CD4-positive, CD25-positive, alpha-beta regulatory T cell (primary cell): ENCODE results near the gene ARSB. TPM values are rescaled to one million over a fixed set of nuclear protein-coding genes. Genes with fewer than 3 reads are reported as not detected.

Experiments used
- ATAC-seq, 2 donors: fragments of 150-1000 bp; cut with Tn5 transposase; one replicate each; pipeline ENCODE4 v1.10.0; 2021; ENCODE audit warnings: low read depth in 2 of 2, moderate number of reproducible peaks in 2 of 2, moderate library complexity in 1 of 2
- DNase-seq, 3 donors: peaks; one replicate each; pipeline versions ENCODE4 v3.0.0 to v3.0.0-alpha.2; 2012 to 2022; ENCODE audit warnings: mixed read lengths in 1 of 3
- H3K27ac ChIP-seq: one replicate; pipeline ENCODE4 v1.7.0; 2013; ENCODE audit warnings: mild to moderate bottlenecking, low read length; ENCODE audit not compliant: insufficient read depth, poor library complexity, severe bottlenecking
- H3K27me3 ChIP-seq: one replicate; pipeline ENCODE4 v1.7.0; 2013; ENCODE audit warnings: low read length; ENCODE audit not compliant: control insufficient read depth, insufficient read depth
- H3K36me3 ChIP-seq: one replicate; pipeline ENCODE4 v1.7.0; 2013; ENCODE audit warnings: mild to moderate bottlenecking, low read length, moderate library complexity; ENCODE audit not compliant: control insufficient read depth, insufficient read depth
- H3K4me1 ChIP-seq: 2 replicates; pipeline ENCODE4 v1.7.0; 2013; ENCODE audit warnings: mild to moderate bottlenecking, low read length; ENCODE audit not compliant: insufficient read depth, control insufficient read depth, poor library complexity, severe bottlenecking
- H3K4me3 ChIP-seq: one replicate; pipeline ENCODE4 v1.7.0; 2013; ENCODE audit warnings: low read depth, mild to moderate bottlenecking, low read length, moderate library complexity
- H3K9me3 ChIP-seq, 2 experiments: 1 replicate in 1 of 2; 2 replicates in 1 of 2; pipeline ENCODE4 v1.7.0; 2013; ENCODE audit warnings: low read length in 2 of 2, mild to moderate bottlenecking in 1 of 2, moderate library complexity in 1 of 2; ENCODE audit not compliant: control insufficient read depth in 2 of 2
- H3K27ac Mint-ChIP-seq, 3 donors: one replicate each; pipeline ENCODE4 v1.8.0; 2020 to 2022; ENCODE audit warnings: mild to moderate bottlenecking in 3 of 3, mixed read lengths in 3 of 3, moderate library complexity in 2 of 3
- H3K27me3 Mint-ChIP-seq: one replicate; pipeline ENCODE4 v1.8.0; 2022; ENCODE audit warnings: mild to moderate bottlenecking, mixed read lengths
- H3K36me3 Mint-ChIP-seq: one replicate; pipeline ENCODE4 v1.8.0; 2020; ENCODE audit warnings: mixed read lengths
- H3K4me1 Mint-ChIP-seq, 4 donors: one replicate each; pipeline ENCODE4 v1.8.0; 2020 to 2022; ENCODE audit warnings: mixed read lengths in 4 of 4, mild to moderate bottlenecking in 1 of 4
- H3K4me3 Mint-ChIP-seq, 4 donors: one replicate each; pipeline ENCODE4 v1.8.0; 2020 to 2022; ENCODE audit warnings: mild to moderate bottlenecking in 4 of 4, mixed read lengths in 4 of 4, moderate library complexity in 3 of 4
- H3K9me3 Mint-ChIP-seq, 7 donors: one replicate each; pipeline ENCODE4 v1.8.0; 2020 to 2022; ENCODE audit warnings: mixed read lengths in 7 of 7, mild to moderate bottlenecking in 3 of 7, moderate library complexity in 2 of 7
- polyA plus RNA-seq, 4 donors: library from polyadenylated mRNA; unstranded; fragments of 300-500 nt; fragmentation: Illumina TruSeq; gene quantifications; one replicate each; pipeline ENCODE4 v1.2.3, GENCODE V29; 2021
- total RNA-seq: library from RNA; stranded (reverse); gene quantifications from one replicate; pipeline ENCODE4 v1.2.3, GENCODE V29; 2022

ARSB gene
- total and polyA plus RNA-seq, 5 donors from 2014 or later, result 3.4 to 6.5 (median 4.4) TPM

DNA sequence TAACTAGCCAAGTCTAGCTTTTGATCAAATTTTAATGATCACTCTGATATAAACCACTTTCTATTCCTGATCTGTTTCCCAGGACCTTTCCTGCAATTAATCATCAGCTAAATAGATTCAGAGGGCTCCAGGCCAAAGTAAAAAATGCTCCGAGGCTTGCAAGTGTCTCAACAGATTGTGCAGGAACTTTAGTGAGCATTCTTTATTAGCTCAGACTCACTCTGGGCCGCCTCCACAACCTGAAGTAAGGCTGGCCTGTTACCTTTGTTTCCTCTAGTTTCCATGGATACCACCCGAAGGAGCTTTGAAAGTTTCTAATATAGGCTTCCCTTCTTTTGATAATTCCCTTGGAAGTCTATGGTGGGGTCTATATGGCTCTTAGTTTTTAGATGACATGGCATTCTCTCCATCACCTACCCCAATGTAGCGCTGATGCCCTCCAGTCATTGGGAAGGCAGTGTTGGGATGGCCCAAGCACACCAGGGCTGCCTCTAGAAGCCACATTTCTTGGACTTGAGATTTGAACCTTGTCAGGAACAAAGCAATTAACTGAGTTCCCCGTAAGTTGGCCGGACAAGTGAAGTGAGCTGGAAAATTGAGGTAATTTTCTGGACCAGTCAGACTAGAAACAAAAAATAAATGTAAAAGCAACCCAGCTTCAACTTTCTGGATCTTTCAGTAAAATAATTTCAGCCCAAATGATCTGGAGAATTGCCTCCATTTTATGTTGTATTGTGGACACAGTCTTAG, 238.9 kb downstream of the ARSB start:
- no peaks in the 10 kb centered on the region for H3K36me3 ChIP-seq
- H3K27me3 ChIP-seq, result no peaks in the 10 kb centered on the region
- no peak overlapping the region for H3K4me3 ChIP-seq
- H3K36me3 Mint-ChIP-seq, result no peaks in the 10 kb centered on the region
- H3K4me1 Mint-ChIP-seq, result no peaks in the 10 kb centered on the region
- H3K27ac Mint-ChIP-seq, result no peak overlapping the region
- H3K4me3 Mint-ChIP-seq, result no peak overlapping the region
- no peaks in the 10 kb centered on the region for H3K9me3 ChIP-seq
- no peaks in the 10 kb centered on the region for H3K9me3 Mint-ChIP-seq
- peaks cover 22% of the 10 kb centered on the region for H3K27me3 Mint-ChIP-seq
- no peaks in the 10 kb centered on the region for H3K4me1 ChIP-seq
- ATAC-seq (no peak), DNase-seq (no peak)
- H3K27ac ChIP-seq, result no peak overlapping the region

DNA sequence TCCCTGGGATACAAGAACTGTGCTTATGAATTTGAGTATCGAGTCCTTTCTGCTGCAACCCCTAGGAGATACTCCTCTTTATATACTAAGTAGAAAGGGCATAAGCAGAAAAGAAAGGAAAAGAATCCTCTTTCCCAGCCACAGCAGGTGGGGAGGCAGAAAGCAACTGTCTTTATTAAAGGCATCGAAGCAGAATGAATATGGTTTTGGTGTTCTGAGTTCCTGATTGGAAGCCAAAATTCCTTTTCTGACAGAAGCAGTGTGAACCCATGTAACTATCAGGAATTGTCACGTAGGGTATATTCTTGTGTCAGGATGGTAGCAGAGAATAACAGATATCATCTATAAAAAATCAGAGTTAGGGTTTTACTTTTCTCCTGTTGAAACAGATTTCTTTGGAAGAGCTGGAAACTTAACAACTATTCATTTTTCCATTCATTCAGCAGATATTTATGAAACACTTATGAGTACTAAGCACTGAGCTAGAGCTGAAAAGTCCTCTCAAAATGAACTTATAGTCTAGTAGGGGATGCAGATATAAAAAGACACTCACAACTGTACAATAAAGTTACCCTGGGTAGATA, 240.1 kb downstream of the ARSB start:
- peaks cover 28% of the 10 kb centered on the region for H3K27me3 Mint-ChIP-seq
- H3K27ac Mint-ChIP-seq, result no peak overlapping the region
- H3K4me3 Mint-ChIP-seq, result no peak overlapping the region
- H3K36me3 Mint-ChIP-seq, result no peaks in the 10 kb centered on the region
- ATAC-seq (no peak), DNase-seq (no peak)
- Histone ChIP-seq H3K4me3 (no peak overlapping the region), H3K27ac (no peak overlapping the region), H3K27me3 (no peaks in the 10 kb centered on the region), H3K9me3 (no peaks in the 10 kb centered on the region), H3K4me1 (no peaks in the 10 kb centered on the region), H3K36me3 (no peaks in the 10 kb centered on the region)
- no peaks in the 10 kb centered on the region for H3K4me1 Mint-ChIP-seq
- no peaks in the 10 kb centered on the region for H3K9me3 Mint-ChIP-seq

DNA sequence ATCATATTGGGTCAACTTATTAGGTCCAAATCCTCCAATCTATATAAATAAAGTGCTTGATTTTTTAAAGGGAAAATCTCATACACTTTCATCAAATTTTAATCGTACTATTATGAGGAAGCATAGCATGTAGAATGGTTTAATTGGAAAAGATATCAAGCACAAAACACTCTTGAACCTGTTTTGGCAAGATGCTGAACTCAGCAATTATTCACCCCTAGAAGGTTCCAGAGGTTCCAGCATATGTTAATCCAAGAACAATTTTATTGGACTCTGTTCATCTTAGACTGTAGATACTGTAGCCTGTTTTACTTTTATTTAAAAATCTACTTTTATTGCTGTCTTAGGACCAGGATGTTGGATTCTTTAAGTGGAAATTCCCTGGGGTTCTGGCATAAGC, 244.1 kb downstream of the ARSB start:
- H3K27ac ChIP-seq, result no peak overlapping the region
- DNase-seq (no peak), ATAC-seq (no peak)
- Mint-ChIP-seq H3K9me3 (peaks cover 0 to 3% (median 0%) of the 10 kb centered on the region in 7 donors), H3K4me1 (no peaks in the 10 kb centered on the region), H3K27me3 (peaks cover 19% of the 10 kb centered on the region), H3K4me3 (no peak overlapping the region), H3K36me3 (no peaks in the 10 kb centered on the region), H3K27ac (no peak overlapping the region)
- no peaks in the 10 kb centered on the region for H3K27me3 ChIP-seq
- H3K9me3 ChIP-seq, result no peaks in the 10 kb centered on the region
- H3K36me3 ChIP-seq, result no peaks in the 10 kb centered on the region
- H3K4me1 ChIP-seq, result no peaks in the 10 kb centered on the region
- H3K4me3 ChIP-seq, result no peak overlapping the region

DNA sequence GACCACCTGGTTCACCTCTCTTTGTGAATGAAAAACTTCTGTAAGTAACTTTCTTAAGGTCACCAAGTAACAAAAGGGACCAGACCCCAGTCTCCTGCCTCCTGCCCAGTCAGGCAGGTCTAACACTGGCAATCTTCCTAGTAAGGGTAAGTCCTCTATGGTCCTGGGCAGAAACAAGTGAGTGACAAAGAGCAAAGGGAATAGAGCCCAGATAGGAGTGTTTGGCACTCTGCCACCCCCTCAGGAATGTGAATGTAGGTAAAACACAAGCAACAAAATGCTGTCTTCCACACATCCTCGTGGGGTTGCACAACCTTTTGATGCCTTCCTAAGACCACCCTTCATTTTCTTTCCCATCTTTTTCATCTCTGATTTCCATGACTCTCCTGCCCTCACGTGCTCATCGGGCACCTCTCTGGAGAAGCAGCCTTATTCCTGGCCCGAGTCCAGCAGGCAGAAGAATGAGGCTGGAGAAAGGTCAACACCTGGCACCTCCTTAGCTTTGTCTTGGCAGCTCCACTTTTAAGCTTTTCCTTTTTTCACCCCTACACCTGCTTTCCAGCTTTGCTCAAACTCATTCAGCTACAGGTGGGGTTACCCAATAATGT, 246.3 kb downstream of the ARSB start:
- no peak for ATAC-seq
- Mint-ChIP-seq H3K4me3 (no peak overlapping the region), H3K9me3 (peaks cover 0 to 3% (median 0%) of the 10 kb centered on the region in 7 donors), H3K27ac (no peak overlapping the region), H3K4me1 (no peaks in the 10 kb centered on the region), H3K27me3 (peaks cover 18% of the 10 kb centered on the region), H3K36me3 (no peaks in the 10 kb centered on the region)
- Histone ChIP-seq H3K4me1 (no peaks in the 10 kb centered on the region), H3K27me3 (no peaks in the 10 kb centered on the region), H3K27ac (no peak overlapping the region), H3K4me3 (no peak overlapping the region), H3K36me3 (no peaks in the 10 kb centered on the region), H3K9me3 (no peaks in the 10 kb centered on the region)
- no peak for DNase-seq

DNA sequence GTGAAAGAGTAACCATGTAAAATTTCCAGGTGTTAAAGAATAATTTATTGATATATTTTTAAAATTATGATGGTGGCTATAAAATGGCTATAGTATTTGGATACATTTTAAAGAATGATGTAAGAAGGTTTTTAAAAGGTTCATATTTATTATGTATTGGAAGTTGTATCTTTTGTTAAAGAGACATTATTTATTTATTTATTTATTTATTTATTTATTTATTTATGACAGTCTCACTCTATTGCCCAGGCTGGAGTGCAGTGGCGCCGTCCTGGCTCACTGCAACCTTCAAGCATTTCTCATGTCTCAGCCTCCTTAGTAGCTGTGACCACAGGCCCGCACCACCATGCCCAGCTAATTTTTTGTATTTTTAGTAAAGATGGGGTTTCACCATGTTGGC, 247.0 kb downstream of the ARSB start:
- H3K4me1 ChIP-seq, result no peaks in the 10 kb centered on the region
- ATAC-seq, result no peak
- no peaks in the 10 kb centered on the region for H3K36me3 ChIP-seq
- no peak overlapping the region for H3K27ac ChIP-seq
- no peak overlapping the region for H3K4me3 ChIP-seq
- Mint-ChIP-seq H3K27me3 (peaks cover 19% of the 10 kb centered on the region), H3K9me3 (peaks cover 0 to 3% (median 0%) of the 10 kb centered on the region in 7 donors), H3K36me3 (no peaks in the 10 kb centered on the region), H3K27ac (no peak overlapping the region), H3K4me1 (no peaks in the 10 kb centered on the region), H3K4me3 (no peak overlapping the region)
- no peaks in the 10 kb centered on the region for H3K27me3 ChIP-seq
- no peak for DNase-seq
- H3K9me3 ChIP-seq, result no peaks in the 10 kb centered on the region

DNA sequence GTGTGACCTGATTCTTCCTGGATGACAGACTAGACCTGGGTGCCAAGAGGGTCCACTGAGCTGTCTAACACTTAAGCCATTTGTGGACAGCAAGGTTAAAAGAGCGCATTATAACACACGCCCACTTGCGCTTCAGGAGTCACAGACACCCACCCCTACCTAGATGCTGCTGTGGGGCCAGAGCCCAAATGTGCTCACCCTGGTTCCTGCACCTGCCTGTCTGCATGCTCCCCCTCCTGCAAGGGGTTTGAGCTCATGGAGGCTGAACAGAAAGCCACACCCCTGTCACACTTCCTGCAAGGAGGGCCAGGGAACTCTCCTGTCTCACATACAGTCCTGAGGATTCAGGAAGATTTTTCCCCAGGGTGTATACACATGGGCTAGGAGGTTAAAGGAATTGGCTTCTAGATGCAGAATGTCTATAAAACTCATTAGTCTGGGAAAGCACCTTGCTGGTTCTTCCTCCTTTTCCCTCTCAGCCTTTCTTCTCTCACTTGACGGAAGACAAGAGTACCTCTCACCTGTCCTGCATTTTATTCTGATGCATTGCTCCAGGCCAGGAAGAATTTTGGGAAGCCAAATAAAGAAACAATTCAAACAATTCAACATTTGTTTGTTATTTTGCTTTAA, 249.2 kb downstream of the ARSB start:
- Histone ChIP-seq H3K27ac (no peak overlapping the region), H3K4me1 (no peaks in the 10 kb centered on the region), H3K4me3 (no peak overlapping the region), H3K27me3 (no peaks in the 10 kb centered on the region), H3K9me3 (no peaks in the 10 kb centered on the region), H3K36me3 (no peaks in the 10 kb centered on the region)
- no peak for DNase-seq
- Mint-ChIP-seq H3K27ac (no peak overlapping the region), H3K4me1 (no peaks in the 10 kb centered on the region), H3K27me3 (peaks cover 23% of the 10 kb centered on the region), H3K36me3 (no peaks in the 10 kb centered on the region), H3K9me3 (peaks cover 0 to 3% (median 0%) of the 10 kb centered on the region in 7 donors), H3K4me3 (no peak overlapping the region)
- no peak for ATAC-seq

DNA sequence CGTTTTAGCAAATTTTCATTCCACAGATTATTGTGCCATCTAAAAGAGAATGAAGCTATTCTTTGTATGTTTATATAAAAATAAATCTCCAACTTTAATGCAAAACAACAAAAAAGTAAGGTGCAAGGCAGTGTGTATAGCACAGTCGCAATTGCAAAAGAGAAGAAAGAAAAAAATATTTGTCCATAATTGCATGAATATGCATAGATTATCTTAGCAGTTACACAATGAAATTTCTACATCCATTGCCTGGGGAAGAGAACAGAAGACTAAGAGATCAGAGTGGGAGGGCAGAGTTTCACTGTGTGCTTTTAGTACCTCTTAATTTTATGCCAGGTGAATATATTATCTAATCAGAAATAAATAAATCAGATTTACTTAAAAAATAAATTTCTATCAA, 250.2 kb downstream of the ARSB start:
- peaks cover 0 to 3% (median 0%) of the 10 kb centered on the region in 7 donors for H3K9me3 Mint-ChIP-seq
- no peaks in the 10 kb centered on the region for H3K36me3 Mint-ChIP-seq
- no peak overlapping the region for H3K4me3 Mint-ChIP-seq
- peaks cover 20% of the 10 kb centered on the region for H3K27me3 Mint-ChIP-seq
- Histone ChIP-seq H3K9me3 (no peaks in the 10 kb centered on the region), H3K36me3 (no peaks in the 10 kb centered on the region), H3K27ac (no peak overlapping the region), H3K27me3 (no peaks in the 10 kb centered on the region), H3K4me3 (no peak overlapping the region), H3K4me1 (no peaks in the 10 kb centered on the region)
- ATAC-seq, result no peak
- no peak overlapping the region for H3K27ac Mint-ChIP-seq
- H3K4me1 Mint-ChIP-seq, result no peaks in the 10 kb centered on the region
- no peak for DNase-seq
